CD14-positive monocyte (primary cell): ENCODE results near the gene OGFOD3. TPM values are rescaled to one million over a fixed set of nuclear protein-coding genes. Genes with fewer than 3 reads are reported as not detected.
"Not testable (repeated sequence)": the region's sequence is repeated elsewhere in the genome, so short reads cannot be mapped to it uniquely, and the experiment has no call there.

Source experiments
- DNase-seq, 3 donors: peaks; one replicate each; pipeline ENCODE4 v3.0.0-alpha.2; 2011 to 2022
- H2AFZ ChIP-seq: 2 replicates; pipeline ENCODE4 v1.6.0; 2012; ENCODE audit warnings: mild to moderate bottlenecking, low read depth, low read length, inconsistent platforms; ENCODE audit not compliant: insufficient read depth, poor library complexity, severe bottlenecking
- H3K27ac ChIP-seq, 2 donors: 1 replicate in 1 of 2; 2 replicates in 1 of 2; pipeline ENCODE4 v1.5.1; 2012 to 2013; ENCODE audit warnings: low read length in 2 of 2, control low read depth in 1 of 2, inconsistent platforms in 1 of 2, low read depth in 1 of 2, mild to moderate bottlenecking in 1 of 2
- H3K27me3 ChIP-seq, 2 donors: one replicate each; pipeline versions ENCODE4 v1.6.0 to v1.6.1; 2011 to 2013; ENCODE audit warnings: low read length in 2 of 2; ENCODE audit not compliant: control insufficient read depth in 2 of 2, insufficient read depth in 2 of 2
- H3K36me3 ChIP-seq, 2 donors: replicated peaks in 1 of 2; 1 replicate in 1 of 2; 2 replicates in 1 of 2; pipeline versions ENCODE4 v1.5.1 to v1.6.1; 2012 to 2013; ENCODE audit warnings: low read length in 2 of 2, control low read depth in 1 of 2, inconsistent platforms in 1 of 2, mild to moderate bottlenecking in 1 of 2; ENCODE audit not compliant: insufficient read depth in 2 of 2, control insufficient read depth in 1 of 2
- H3K4me1 ChIP-seq, 2 donors: 1 replicate in 1 of 2; 2 replicates in 1 of 2; pipeline versions ENCODE4 v1.5.1 to v1.6.1; 2012 to 2013; ENCODE audit warnings: low read length in 2 of 2, control low read depth in 1 of 2, inconsistent platforms in 1 of 2, mild to moderate bottlenecking in 1 of 2, moderate library complexity in 1 of 2; ENCODE audit not compliant: insufficient read depth in 2 of 2, control insufficient read depth in 1 of 2
- H3K4me2 ChIP-seq: replicated peaks from 2 replicates; pipeline ENCODE3; 2012; ENCODE audit warnings: low read length, moderate library complexity, mild to moderate bottlenecking; ENCODE audit not compliant: poor library complexity, severe bottlenecking; ENCODE audit errors: extremely low read depth
- H3K4me3 ChIP-seq, 3 experiments: fragments of 200-600 bp in 1 of 3; sonication (generic) in 1 of 3; replicated peaks in 1 of 3; 1 replicate in 2 of 3; 2 replicates in 1 of 3; pipeline ENCODE4 v1.5.1; 2011 to 2013; ENCODE audit warnings: low read length in 3 of 3, mild to moderate bottlenecking in 3 of 3, control low read depth in 2 of 3, low read depth in 2 of 3, inconsistent platforms in 1 of 3, moderate library complexity in 1 of 3
- H3K79me2 ChIP-seq: 2 replicates; pipeline ENCODE4 v1.6.0; 2012; ENCODE audit warnings: mild to moderate bottlenecking, control low read depth, inconsistent platforms, low read length, moderate library complexity; ENCODE audit not compliant: insufficient read depth
- H3K9ac ChIP-seq: 2 replicates; pipeline ENCODE4 v1.6.0; 2017; ENCODE audit warnings: low read length, mild to moderate bottlenecking; ENCODE audit not compliant: insufficient read depth, poor library complexity, severe bottlenecking
- H3K9me3 ChIP-seq, 2 donors: replicated peaks in 1 of 2; 1 replicate in 1 of 2; 2 replicates in 1 of 2; pipeline versions ENCODE4 v1.5.1 to v1.6.1; 2012 to 2013; ENCODE audit warnings: low read length in 2 of 2, control low read depth in 1 of 2; ENCODE audit not compliant: control insufficient read depth in 1 of 2, insufficient read depth in 1 of 2
- H4K20me1 ChIP-seq: 2 replicates; pipeline ENCODE4 v1.6.0; 2012; ENCODE audit warnings: mild to moderate bottlenecking, low read length, control low read depth, moderate library complexity; ENCODE audit not compliant: insufficient read depth
- H3K27ac Mint-ChIP-seq, 7 donors: one replicate each; pipeline ENCODE4 v1.8.0; 2020; ENCODE audit warnings: mild to moderate bottlenecking in 7 of 7, mixed read lengths in 7 of 7, moderate library complexity in 6 of 7, inconsistent platforms in 2 of 7
- H3K27me3 Mint-ChIP-seq, 3 donors: one replicate each; pipeline ENCODE4 v1.8.0; 2021 to 2022; ENCODE audit warnings: low read depth in 3 of 3, mild to moderate bottlenecking in 3 of 3, mixed read lengths in 3 of 3, moderate library complexity in 3 of 3, inconsistent platforms in 1 of 3
- H3K36me3 Mint-ChIP-seq, 2 donors: one replicate each; pipeline ENCODE4 v1.8.0; 2020; ENCODE audit warnings: mixed read lengths in 2 of 2, inconsistent platforms in 1 of 2, mild to moderate bottlenecking in 1 of 2
- H3K4me1 Mint-ChIP-seq: one replicate; pipeline ENCODE4 v1.8.0; 2020; ENCODE audit warnings: mild to moderate bottlenecking, mixed read lengths
- H3K4me3 Mint-ChIP-seq, 2 donors: one replicate each; pipeline ENCODE4 v1.8.0; 2020; ENCODE audit warnings: mild to moderate bottlenecking in 2 of 2, mixed read lengths in 2 of 2, moderate library complexity in 1 of 2
- H3K9me3 Mint-ChIP-seq, 7 donors: one replicate each; pipeline ENCODE4 v1.8.0; 2020 to 2022; ENCODE audit warnings: mixed read lengths in 7 of 7, mild to moderate bottlenecking in 6 of 7, moderate library complexity in 6 of 7, inconsistent platforms in 2 of 7
- CTCF ChIP-seq: fragments of 200-600 bp; IDR thresholded peaks from one replicate; pipeline ENCODE4 v1.8.0; 2022; ENCODE audit warnings: antibody characterized with exemption, mild to moderate bottlenecking
- WGBS: methylation state at CpG from one replicate; pipeline ENCODE4 v1.1.5; 2013; ENCODE audit warnings: missing lambda C conversion rate; ENCODE audit not compliant: insufficient coverage; 5-methylcytosine and 5-hydroxymethylcytosine counted together
- intact Hi-C, 2 donors: fragments of 100-400 bp; cut with micrococcal nuclease; formaldehyde crosslinking; loops; one replicate each; pipeline versions ENCODE4 v1.15.0 to v1.15.1; 2023
- polyA plus RNA-seq, 3 donors: library from polyadenylated mRNA; depleted of rRNA in 1 of 3; unstranded in 2 of 3; stranded (reverse) in 1 of 3; fragments of 300-500 nt in 2 of 3; fragments of >200 nt in 1 of 3; fragmentation: Illumina TruSeq in 2 of 3; gene quantifications; 1 replicate in 2 of 3; 2 replicates in 1 of 3; pipeline ENCODE4 v1.2.3, GENCODE V29; 2012 to 2021

The OGFOD3 gene
- polyA plus RNA-seq, 3 donors: 17.9 to 36.4 (median 25.2) TPM

GRCh38 chr17:82383411-82383810, 35.0 kb downstream of the OGFOD3 start:
- no peak for DNase-seq
- Histone ChIP-seq H3K79me2 (no peaks in the 10 kb centered on the region), H3K27me3 (peaks cover 0 to 32% of the 10 kb centered on the region in 2 donors), H3K4me3 (no peak overlapping the region), H3K9me3 (no peaks in the 10 kb centered on the region), H3K27ac (no peak overlapping the region), H3K4me2 (no peak overlapping the region), H3K36me3 (no peaks in the 10 kb centered on the region), H3K4me1 (peaks cover 10 to 11% of the 10 kb centered on the region in 2 donors), H3K9ac (no peak overlapping the region), H4K20me1 (no peaks in the 10 kb centered on the region), H2AFZ (no peak overlapping the region)
- H3K4me1 Mint-ChIP-seq: peaks cover 11% of the 10 kb centered on the region
- peaks cover 35 to 66% (median 44%) of the 10 kb centered on the region in 3 donors for H3K27me3 Mint-ChIP-seq
- no peak for TF ChIP-seq CTCF
- WGBS: 77% methylated on average over 15 of the region's 18 CpGs
- no peaks in the 10 kb centered on the region for H3K36me3 Mint-ChIP-seq
- intact Hi-C loops: no loop called here
- H3K9me3 Mint-ChIP-seq: peaks cover 0 to 4% (median 0%) of the 10 kb centered on the region in 7 donors
- H3K4me3 Mint-ChIP-seq: no peak overlapping the region
- H3K27ac Mint-ChIP-seq: no peak overlapping the region

GRCh38 chr17:82382933-82383255, 35.5 kb downstream of the OGFOD3 start:
- Mint-ChIP-seq H3K27ac (no peak overlapping the region), H3K36me3 (no peaks in the 10 kb centered on the region)

GRCh38 chr17:82382220-82382932, 36.0 kb downstream of the OGFOD3 start:
- H2AFZ ChIP-seq, H3K4me1 ChIP-seq, H3K27ac ChIP-seq, H3K79me2 ChIP-seq, H3K27ac Mint-ChIP-seq, intact Hi-C loops, H3K4me3 Mint-ChIP-seq, H3K4me1 Mint-ChIP-seq, H3K4me3 ChIP-seq, H3K36me3 ChIP-seq, H3K4me2 ChIP-seq, H3K9ac ChIP-seq, H3K36me3 Mint-ChIP-seq, H4K20me1 ChIP-seq, DNase-seq, H3K9me3 ChIP-seq, H3K9me3 Mint-ChIP-seq: not testable (repeated sequence)
- peaks cover 30 to 66% (median 48%) of the 10 kb centered on the region in 3 donors for H3K27me3 Mint-ChIP-seq
- peaks cover 0 to 32% of the 10 kb centered on the region in 2 donors for H3K27me3 ChIP-seq
- 89% methylated on average over 15 of the region's 21 CpGs for WGBS

More at GRCh38 chr17:82382933-82383255, 35.5 kb downstream of the OGFOD3 start:
- 80% methylated on average over 9 of the region's 11 CpGs for WGBS
- DNase-seq: no peak
- Histone ChIP-seq H2AFZ (no peak overlapping the region), H3K4me1 (peaks cover 10 to 11% of the 10 kb centered on the region in 2 donors), H3K9me3 (no peaks in the 10 kb centered on the region), H3K27ac (no peak overlapping the region), H3K4me3 (no peak overlapping the region), H3K9ac (no peak overlapping the region), H3K27me3 (peaks cover 0 to 35% of the 10 kb centered on the region in 2 donors), H3K36me3 (no peaks in the 10 kb centered on the region), H3K4me2 (no peak overlapping the region), H3K79me2 (no peaks in the 10 kb centered on the region), H4K20me1 (no peaks in the 10 kb centered on the region)
- no peak for TF ChIP-seq CTCF
- Mint-ChIP-seq H3K9me3 (peaks cover 0 to 4% (median 0%) of the 10 kb centered on the region in 7 donors), H3K4me1 (peaks cover 9% of the 10 kb centered on the region), H3K4me3 (no peak overlapping the region), H3K27me3 (peaks cover 34 to 66% (median 47%) of the 10 kb centered on the region in 3 donors)
- intact Hi-C loops: no loop called here
